ENCODE measurements around the gene AK9. TPM values are rescaled to one million over a fixed set of nuclear protein-coding genes. Genes with fewer than 3 reads are reported as not detected.

AK9 gene
- total and polyA plus RNA-seq, 2 of the 8 experiments (the other 6 are each of a cell fraction or from before 2014, with no cell fraction given): 1.8 to 2.2 TPM

DNA sequence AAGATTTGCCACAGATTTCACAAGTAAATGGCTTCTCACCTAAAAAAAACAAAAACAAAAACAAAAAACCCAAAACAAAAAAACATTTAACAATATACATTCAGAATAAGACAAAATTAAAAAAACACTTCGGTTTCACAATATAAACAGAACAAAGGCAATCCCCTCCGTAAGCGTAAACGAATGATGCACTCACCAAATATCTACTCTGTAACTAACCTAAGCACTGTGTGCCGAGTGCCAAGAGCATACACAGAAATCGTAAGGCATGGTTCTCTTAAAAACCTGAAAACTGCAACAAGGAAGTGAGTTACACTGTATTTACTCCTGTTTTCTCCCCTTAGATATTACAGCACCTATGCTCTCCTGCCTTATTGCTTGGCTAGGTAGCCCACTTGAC lies 223.3 kb downstream of the AK9 start:
- no peak overlapping the region for H3K4me3 ChIP-seq (ENCODE audit: extremely low read depth in 1 of 4, insufficient read depth in 2 of 4, low read depth in 3 of 4, low read length in 4 of 4)
- no peak overlapping the region for H3K4ac ChIP-seq (replicated peaks; ENCODE audit: insufficient read length, low read depth, low read length)
- no peak overlapping the region for H3K56ac ChIP-seq (replicated peaks; ENCODE audit: insufficient read length, low read depth, low read length)
- H3K79me2 ChIP-seq (ENCODE audit: control insufficient read depth in 1 of 2, insufficient read depth in 2 of 2, low read length in 2 of 2): peaks cover 0 to 21% of the 10 kb centered on the region in 2 experiments; a peak in 2 of 4 replicates
- H4K5ac ChIP-seq (ENCODE audit: insufficient read length, low read depth, low read length): no peak overlapping the region
- H3K9ac ChIP-seq (replicated peaks in 1 of 4; ENCODE audit: extremely low read depth in 1 of 4, low read depth in 3 of 4, low read length in 3 of 4): no peak overlapping the region
- DNase-seq (ENCODE audit: low read depth in 1 of 2, low spot score in 2 of 2) (no peak), FAIRE-seq (no peak)
- no peak overlapping the region for H4K91ac ChIP-seq (replicated peaks; ENCODE audit: insufficient read length, low read length)
- no peak overlapping the region for H2AFZ ChIP-seq (ENCODE audit: low read length)
- no peak overlapping the region for H2BK12ac ChIP-seq (ENCODE audit: low read depth, low read length)
- no peak overlapping the region for H3K4me2 ChIP-seq (ENCODE audit: insufficient read depth in 1 of 2, low read depth in 2 of 2, low read length in 2 of 2)
- H3K27me3 ChIP-seq (replicated peaks in 1 of 4; ENCODE audit: control insufficient read depth in 3 of 4, extremely low read depth in 1 of 4, insufficient read depth in 3 of 4, low read length in 3 of 4): no peaks in the 10 kb centered on the region
- TF ChIP-seq POLR2AphosphoS5 (IDR thresholded peaks at IDR 0.05; ENCODE audit: low read depth, low read length) (no peak), ASH2L (IDR thresholded peaks at IDR 0.05; ENCODE audit: low read length) (no peak)
- peaks cover 11% of the 10 kb centered on the region; the same call in 1 of the 2 replicates for H3K79me1 ChIP-seq (ENCODE audit: low read depth, low read length)
- H3K36me3 ChIP-seq (ENCODE audit: control insufficient read depth in 2 of 4, insufficient read depth in 4 of 4, low read length in 3 of 4): peaks cover 21 to 98% (median 57%) of the 10 kb centered on the region in 4 experiments
- H3K4me1 ChIP-seq (replicated peaks in 1 of 4; ENCODE audit: control insufficient read depth in 3 of 4, insufficient read depth in 4 of 4, low read length in 3 of 4): no peaks in the 10 kb centered on the region
- H2BK5ac ChIP-seq (ENCODE audit: low read depth, low read length): no peak overlapping the region
- H2AK5ac ChIP-seq (ENCODE audit: low read depth, low read length): no peak overlapping the region
- H3K18ac ChIP-seq (ENCODE audit: extremely low read depth, low read length): no peak overlapping the region
- H2BK120ac ChIP-seq (replicated peaks; ENCODE audit: low read depth, low read length): no peak overlapping the region
- H4K20me1 ChIP-seq (replicated peaks in 1 of 2; ENCODE audit: control insufficient read depth in 1 of 2, insufficient read depth in 2 of 2, low read length in 2 of 2): peaks cover 1 to 23% of the 10 kb centered on the region in 2 experiments
- H3K14ac ChIP-seq (ENCODE audit: insufficient read length): no peak overlapping the region
- POLR2A ChIA-PET (ENCODE audit: partially characterized antibody): no interaction called here
- no peak overlapping the region for H3K27ac ChIP-seq (ENCODE audit: low read depth, low read length)
- no peaks in the 10 kb centered on the region for H3K23me2 ChIP-seq (ENCODE audit: low read depth, low read length)
- H4K8ac ChIP-seq (ENCODE audit: extremely low read depth, insufficient read depth, low read length): no peak overlapping the region
- H2BK15ac ChIP-seq (ENCODE audit: low read length): no peak overlapping the region
- whole genome bisulfite sequencing, 2 experiments (ENCODE audit: extremely low coverage in 1 of 2, insufficient coverage in 1 of 2, insufficient read length in 1 of 2, insufficient replicate concordance in 2 of 2, low coverage in 1 of 2, low lambda C conversion rate in 2 of 2, missing lambda C conversion rate in 1 of 2): 94 to 100% methylated on average over 1 to 6 of the region's 6 CpGs
- CTCF ChIA-PET (ENCODE audit: partially characterized antibody): no interaction called here
- H2BK20ac ChIP-seq (ENCODE audit: low read length): no peak overlapping the region
- H3K9me3 ChIP-seq (ENCODE audit: insufficient read depth in 2 of 2, low read depth in 1 of 2, low read length in 1 of 2): no peaks in the 10 kb centered on the region
- H3K23ac ChIP-seq (ENCODE audit: insufficient read length): no peak overlapping the region
